Glomerular endothelial cell (primary cell): Measurements from ENCODE around the gene TH. TPM values are rescaled to one million over a fixed set of nuclear protein-coding genes. Genes with fewer than 3 reads are reported as not detected.

Experiments
- DNase-seq: peaks from one replicate; pipeline ENCODE4 v3.0.0-alpha.2; 2011; ENCODE audit warnings: low read depth, low spot score; ENCODE audit errors: extremely low read depth
- total RNA-seq: library from RNA; depleted of rRNA; stranded (reverse); fragments of >200 nt; gene quantifications from 2 replicates; pipeline ENCODE4 v1.2.3, GENCODE V29; 2015

Gene TH
- total RNA-seq, 1 donor from 2014 or later: 0.23 TPM

GRCh38 chr11:2163428-2163978, 8.1 kb downstream of the TH start:
- DNase-seq: no peak

- no peak for DNase-seq
Observed at GRCh38 chr11:2160736-2161259, 10.8 kb downstream of the TH start, which contains the start of gene INS. Gene INS (minus strand): TSS chr11:2161209. CDS start chr11:2160971, 238 bp downstream.

- no peak for DNase-seq
Observed at GRCh38 chr11:2159536-2160413, 11.8 kb downstream of the TH start.

GRCh38 chr11:2158966-2159365, 12.6 kb downstream of the TH start:
- no peak for DNase-seq

- no peak for DNase-seq
Observed at GRCh38 chr11:2158296-2158737, 13.3 kb downstream of the TH start.

GRCh38 chr11:2157294-2158040, 14.1 kb downstream of the TH start:
- DNase-seq: no peak

GRCh38 chr11:2156416-2157182, 15.0 kb downstream of the TH start:
- DNase-seq: no peak

GRCh38 chr11:2155511-2155910, 16.1 kb downstream of the TH start:
- DNase-seq: no peak

GRCh38 chr11:2154889-2155288, 16.7 kb downstream of the TH start:
- no peak for DNase-seq

- DNase-seq: no peak
Observed at GRCh38 chr11:2154195-2154585, 17.4 kb downstream of the TH start.

GRCh38 chr11:2153581-2154194, 17.9 kb downstream of the TH start:
- no peak for DNase-seq

GRCh38 chr11:2151500-2152257, 19.9 kb downstream of the TH start:
- DNase-seq: peak; percentile 29

GRCh38 chr11:2149864-2150847, 21.5 kb downstream of the TH start:
- no peak for DNase-seq

GRCh38 chr11:2149460-2149859, 22.2 kb downstream of the TH start:
- no peak for DNase-seq

GRCh38 chr11:2148595-2148994, 23.0 kb downstream of the TH start:
- no peak for DNase-seq

- no peak for DNase-seq
Observed at GRCh38 chr11:2147391-2147790, 24.2 kb downstream of the TH start.

GRCh38 chr11:2146051-2146450, 25.6 kb downstream of the TH start:
- no peak for DNase-seq
